Keratinocyte (primary cell): Measurements from ENCODE around the gene CIAPIN1. TPM values are rescaled to one million over a fixed set of nuclear protein-coding genes. Genes with fewer than 3 reads are reported as not detected.

Experiments used
- DNase-seq: peaks from one replicate; pipeline ENCODE4 v3.0.0-alpha.2; 2011; ENCODE audit warnings: low read depth, missing footprints, low spot score
- FAIRE-seq: peaks from 2 replicates; lab custom pipeline; 2011; peaks lifted over from hg19 to GRCh38; lab: Jason Lieb, UNC
- H2AFZ ChIP-seq: 2 replicates; pipeline ENCODE4 v1.6.0; 2012; ENCODE audit warnings: low read length, control low read depth, inconsistent platforms; ENCODE audit not compliant: control insufficient read depth
- H3K27ac ChIP-seq: 2 replicates; pipeline ENCODE4 v1.5.1; 2011; ENCODE audit warnings: low read length; ENCODE audit not compliant: control insufficient read depth, insufficient read depth
- H3K27me3 ChIP-seq: 3 replicates; pipeline ENCODE4 v1.6.0; 2011; ENCODE audit warnings: low read length; ENCODE audit not compliant: control insufficient read depth, insufficient read depth; ENCODE audit errors: extremely low read depth
- H3K36me3 ChIP-seq, 2 experiments: 2 replicates in 1 of 2; 3 replicates in 1 of 2; pipeline ENCODE4 v1.5.1; 2011; ENCODE audit warnings: low read length in 2 of 2, mild to moderate bottlenecking in 1 of 2; ENCODE audit not compliant: control insufficient read depth in 2 of 2, insufficient read depth in 2 of 2; ENCODE audit errors: extremely low read depth in 1 of 2
- H3K4me1 ChIP-seq: 3 replicates; pipeline ENCODE4 v1.5.1; 2011; ENCODE audit warnings: low read length; ENCODE audit not compliant: control insufficient read depth, insufficient read depth; ENCODE audit errors: extremely low read depth
- H3K4me2 ChIP-seq: 3 replicates; pipeline ENCODE4 v1.6.0; 2011; ENCODE audit warnings: low read depth, low read length; ENCODE audit not compliant: control insufficient read depth, insufficient read depth; ENCODE audit errors: extremely low read depth
- H3K4me3 ChIP-seq, 3 experiments: fragments of 200-600 bp in 1 of 3; sonication (generic) in 1 of 3; 2 replicates in 2 of 3; 3 replicates in 1 of 3; pipeline ENCODE4 v1.5.1; 2011 to 2016; ENCODE audit warnings: low read length in 3 of 3, mild to moderate bottlenecking in 3 of 3, control low read depth in 2 of 3, inconsistent platforms in 1 of 3, low read depth in 1 of 3, mixed read lengths in 1 of 3, mixed run types in 1 of 3, moderate library complexity in 1 of 3; ENCODE audit not compliant: control insufficient read depth in 2 of 3, insufficient read depth in 2 of 3; ENCODE audit errors: extremely low read depth in 1 of 3
- H3K79me2 ChIP-seq: 2 replicates; pipeline ENCODE4 v1.6.0; 2012; ENCODE audit warnings: low read length; ENCODE audit not compliant: control insufficient read depth, insufficient read depth
- H3K9ac ChIP-seq: 3 replicates; pipeline ENCODE4 v1.6.0; 2011; ENCODE audit warnings: low read length; ENCODE audit not compliant: control insufficient read depth, insufficient read depth; ENCODE audit errors: extremely low read depth
- H3K9me1 ChIP-seq: 3 replicates; pipeline ENCODE4 v1.6.0; 2011; ENCODE audit warnings: low read length; ENCODE audit not compliant: control insufficient read depth, insufficient read depth; ENCODE audit errors: extremely low read depth
- H3K9me3 ChIP-seq: 2 replicates; pipeline ENCODE4 v1.5.1; 2012; ENCODE audit warnings: low read depth, low read length; ENCODE audit not compliant: control insufficient read depth
- H4K20me1 ChIP-seq: 3 replicates; pipeline ENCODE4 v1.6.0; 2011; ENCODE audit warnings: low read length; ENCODE audit not compliant: control insufficient read depth, insufficient read depth; ENCODE audit errors: extremely low read depth
- CTCF ChIP-seq, 3 experiments: IDR thresholded peaks in 1 of 3; conservative IDR thresholded peaks in 1 of 3; optimal IDR thresholded peaks in 1 of 3; 2 replicates in 2 of 3; 3 replicates in 1 of 3; pipeline versions ENCODE3 to v1.5.1; 2011; ENCODE audit warnings: low read length in 3 of 3, mild to moderate bottlenecking in 3 of 3, moderate library complexity in 2 of 3, control low read depth in 1 of 3, inconsistent platforms in 1 of 3; ENCODE audit not compliant: insufficient read depth in 2 of 3; ENCODE audit errors: extremely low read depth in 1 of 3
- EZH2 ChIP-seq: IDR thresholded peaks from one replicate; pipeline ENCODE4 v1.6.1; 2012; ENCODE audit warnings: inconsistent platforms, mild to moderate bottlenecking, low read length, moderate library complexity
- dilution Hi-C: fragments of 300-500 bp; cut with MboI; formaldehyde crosslinking; loops from one replicate; pipeline ENCODE4 v1.7.0; 2020; ENCODE audit warnings: low sequenced_read_pairs; ENCODE audit not compliant: extremely low pct_ligation_motif_present
- polyA plus RNA-seq, 5 experiments: library from polyadenylated mRNA; depleted of rRNA in 3 of 5; stranded (reverse) in 3 of 5; stranded (forward) in 1 of 5; unstranded in 1 of 5; fragments of >200 nt; gene quantifications; 1 replicate in 1 of 5; 2 replicates in 3 of 5; 3 replicates in 1 of 5; pipeline versions ENCODE4 v1.2.1 to v1.2.3, GENCODE V29; 2011 to 2012; ENCODE audit warnings: missing spikeins in 2 of 5, low read depth in 1 of 5, low replicate concordance in 1 of 5

CIAPIN1 gene
- polyA plus RNA-seq, 1 donor (not counting 4 experiments of a cell fraction or from before 2014, with no cell fraction given): 75.4 TPM

- Histone ChIP-seq H3K27ac (no peak overlapping the region), H2AFZ (no peak overlapping the region), H3K36me3 (peaks cover 23 to 43% of the 10 kb centered on the region in 2 experiments), H4K20me1 (no peaks in the 10 kb centered on the region), H3K4me2 (no peak overlapping the region), H3K4me1 (no peaks in the 10 kb centered on the region), H3K9me3 (no peaks in the 10 kb centered on the region), H3K79me2 (no peaks in the 10 kb centered on the region), H3K9ac (no peak overlapping the region), H3K9me1 (no peaks in the 10 kb centered on the region), H3K27me3 (no peaks in the 10 kb centered on the region), H3K4me3 (no peak overlapping the region)
- FAIRE-seq (no peak), DNase-seq (no peak)
- no peak for TF ChIP-seq CTCF (optimal IDR thresholded peaks at IDR 0.05 in 1 of 3, IDR thresholded peaks at IDR 0.05 in 1 of 3, conservative IDR thresholded peaks at IDR 0.05 in 1 of 3; ENCODE audit: extremely low read depth in 1 of 3, insufficient read depth in 2 of 3, low read length in 3 of 3)
- TF ChIP-seq EZH2: no peak
- dilution Hi-C loops: no loop called here
Observed at GRCh38 chr16:57473906-57474305, 26.7 kb upstream of the CIAPIN1 start.

- Histone ChIP-seq H3K4me2 (no peak overlapping the region), H4K20me1 (no peaks in the 10 kb centered on the region), H2AFZ (no peak overlapping the region), H3K36me3 (peaks cover 24 to 44% of the 10 kb centered on the region in 2 experiments), H3K27me3 (no peaks in the 10 kb centered on the region), H3K4me1 (no peaks in the 10 kb centered on the region), H3K4me3 (no peak overlapping the region), H3K9me3 (no peaks in the 10 kb centered on the region), H3K79me2 (no peaks in the 10 kb centered on the region), H3K27ac (no peak overlapping the region), H3K9ac (no peak overlapping the region), H3K9me1 (no peaks in the 10 kb centered on the region)
- no peak for DNase-seq
- no peak for FAIRE-seq
- dilution Hi-C loops: no loop called here
- no peak for TF ChIP-seq CTCF (optimal IDR thresholded peaks at IDR 0.05 in 1 of 3, IDR thresholded peaks at IDR 0.05 in 1 of 3, conservative IDR thresholded peaks at IDR 0.05 in 1 of 3; ENCODE audit: extremely low read depth in 1 of 3, insufficient read depth in 2 of 3, low read length in 3 of 3)
- no peak for TF ChIP-seq EZH2
Observed at GRCh38 chr16:57473176-57473840, 26.1 kb upstream of the CIAPIN1 start.
